ENCODE measurements around the gene PTPN5.
"Not testable (repeated sequence)": the region's sequence is repeated elsewhere in the genome, so short reads cannot be mapped to it uniquely, and the experiment has no call there.

Gene PTPN5

DNA sequence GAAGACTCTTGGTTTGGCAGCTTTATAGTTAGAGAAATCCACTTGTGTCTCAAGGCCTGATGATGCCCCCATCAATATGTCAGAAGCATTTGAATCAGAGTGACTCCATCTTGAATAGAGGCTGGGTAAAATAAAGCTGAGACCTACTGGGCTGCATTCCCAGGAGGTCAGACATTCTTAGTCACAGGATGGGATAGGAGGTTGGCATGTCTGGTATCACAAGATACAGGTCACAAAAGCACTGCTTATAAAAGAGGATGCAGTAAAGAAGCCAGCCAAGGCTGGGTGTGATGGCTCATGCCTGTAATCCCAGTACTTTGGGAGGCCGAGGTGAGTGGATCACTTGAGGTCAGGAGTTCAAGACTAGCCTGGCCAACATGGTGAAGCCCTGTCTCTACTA lies 109.6 kb downstream of the PTPN5 start:
- DNase-seq (ENCODE audit: low spot score): not testable (repeated sequence)

Data from putamen (tissue), 1 donor.